ENCODE measurements around the gene PPHLN1.

Gene PPHLN1

DNA sequence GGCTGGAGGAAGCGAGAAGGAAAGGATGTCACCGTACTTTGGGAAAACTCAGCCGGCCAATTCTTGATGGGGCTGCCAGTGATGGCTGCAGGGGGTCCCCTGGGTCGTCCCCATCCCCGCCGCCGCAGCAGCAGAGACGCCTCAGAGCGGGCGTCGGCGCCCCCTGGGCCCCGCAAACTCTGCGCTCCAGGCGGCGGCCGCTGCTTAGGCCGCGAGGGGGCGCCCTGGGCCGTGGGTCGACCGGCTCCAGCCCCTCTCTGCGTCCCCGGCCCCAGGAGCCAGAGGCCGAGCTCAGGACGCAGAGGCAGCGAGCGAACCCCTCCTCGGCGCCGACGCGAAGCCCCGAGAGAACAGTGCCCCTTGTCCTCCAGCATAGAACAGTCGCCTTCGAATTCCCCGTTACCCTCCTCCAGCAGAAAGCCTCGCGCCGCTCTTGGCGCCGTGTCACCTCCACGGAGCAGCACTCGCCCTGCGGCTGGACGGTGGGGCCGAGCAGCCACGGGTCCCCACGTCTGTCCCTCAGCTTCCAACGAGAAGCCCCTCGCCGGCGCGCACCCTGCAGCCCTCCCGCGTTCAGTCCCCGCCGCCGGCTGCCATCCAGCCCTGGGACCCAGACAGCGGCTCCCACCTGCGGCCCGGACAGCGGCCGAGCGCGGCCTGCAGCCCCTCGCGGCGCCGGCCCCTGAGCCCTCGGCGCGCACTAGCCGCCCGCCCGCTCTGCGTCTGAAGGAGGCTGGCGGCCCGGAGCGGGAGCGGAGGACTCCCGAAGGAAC, 157.0 kb downstream of the PPHLN1 start:
- DNase-seq (ENCODE audit: low read depth), result no peak

DNA sequence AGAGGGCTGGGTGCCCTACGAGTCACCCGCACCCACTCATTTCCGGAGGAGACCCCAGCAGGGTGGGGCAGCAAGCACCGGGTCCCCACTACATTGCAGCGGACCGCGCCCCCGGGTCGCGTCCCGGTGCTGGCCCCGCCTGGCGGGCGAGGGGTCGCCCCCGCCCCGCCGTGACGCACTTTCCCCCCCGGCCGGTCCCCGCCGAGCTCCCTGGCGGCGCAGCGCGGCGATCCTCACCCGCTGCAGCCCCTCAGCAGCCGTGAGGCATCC, 157.5 kb downstream of the PPHLN1 start:
- no peak for DNase-seq (ENCODE audit: low read depth)

DNA sequence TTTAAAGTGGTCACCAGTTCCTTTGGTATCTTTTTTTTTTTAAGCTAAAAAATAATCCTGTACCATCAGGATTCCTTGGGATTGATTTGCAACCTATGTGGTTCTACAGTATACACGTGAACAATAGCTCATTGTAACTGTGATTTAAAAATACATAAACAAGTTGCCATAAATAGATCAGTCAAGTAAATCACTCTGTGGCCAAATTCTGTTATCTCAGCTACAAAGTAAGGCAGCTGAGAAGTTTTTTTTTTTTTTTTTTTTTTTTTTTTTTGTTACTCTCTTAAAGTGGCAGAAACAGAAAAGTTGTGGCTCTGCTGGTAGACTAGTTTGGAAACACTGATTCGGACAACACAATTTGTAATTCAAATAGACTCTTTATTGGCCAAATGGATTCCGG, 159.0 kb downstream of the PPHLN1 start:
- DNase-seq (ENCODE audit: low read depth), result no peak

DNA sequence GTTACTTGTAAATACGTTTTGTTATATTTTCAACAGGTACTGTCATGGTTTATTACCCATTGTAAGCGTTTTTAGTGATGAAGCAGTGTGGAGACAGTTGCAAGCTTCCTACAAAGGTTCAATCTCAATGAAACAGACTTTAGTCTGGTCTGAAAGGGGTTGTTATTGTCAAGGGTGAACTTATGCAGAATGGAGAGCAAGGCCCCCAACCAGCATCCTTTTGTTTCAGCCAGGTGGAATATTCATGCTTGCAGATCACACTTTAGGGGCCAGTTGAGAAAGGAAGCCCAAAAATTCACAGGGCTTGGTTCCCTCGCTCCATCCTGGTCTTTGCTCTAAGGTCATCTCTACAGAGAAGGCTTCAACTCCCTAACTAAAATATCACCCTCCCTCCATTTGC, 159.9 kb downstream of the PPHLN1 start:
- DNase-seq (ENCODE audit: low read depth), result no peak

DNA sequence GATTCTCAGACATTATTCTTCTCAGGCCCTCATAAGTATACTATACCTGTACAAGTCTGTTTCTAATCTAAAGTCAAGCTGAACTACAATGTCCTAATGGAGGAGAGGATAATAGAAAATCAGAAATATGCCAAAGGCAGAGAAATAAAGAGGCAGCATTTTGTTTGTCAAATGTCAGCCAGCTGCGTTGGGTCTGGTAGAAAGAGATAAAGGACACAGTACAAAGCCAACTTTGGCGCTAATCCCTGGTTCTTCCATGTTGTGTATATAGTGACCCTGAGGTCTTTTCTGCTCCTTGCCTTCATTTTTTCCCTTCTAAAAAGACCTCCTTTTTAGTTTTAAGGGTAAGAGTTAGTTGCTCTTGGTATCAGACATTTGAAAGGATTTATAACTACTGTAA, 160.4 kb downstream of the PPHLN1 start:
- DNase-seq (ENCODE audit: low read depth), result no peak

DNA sequence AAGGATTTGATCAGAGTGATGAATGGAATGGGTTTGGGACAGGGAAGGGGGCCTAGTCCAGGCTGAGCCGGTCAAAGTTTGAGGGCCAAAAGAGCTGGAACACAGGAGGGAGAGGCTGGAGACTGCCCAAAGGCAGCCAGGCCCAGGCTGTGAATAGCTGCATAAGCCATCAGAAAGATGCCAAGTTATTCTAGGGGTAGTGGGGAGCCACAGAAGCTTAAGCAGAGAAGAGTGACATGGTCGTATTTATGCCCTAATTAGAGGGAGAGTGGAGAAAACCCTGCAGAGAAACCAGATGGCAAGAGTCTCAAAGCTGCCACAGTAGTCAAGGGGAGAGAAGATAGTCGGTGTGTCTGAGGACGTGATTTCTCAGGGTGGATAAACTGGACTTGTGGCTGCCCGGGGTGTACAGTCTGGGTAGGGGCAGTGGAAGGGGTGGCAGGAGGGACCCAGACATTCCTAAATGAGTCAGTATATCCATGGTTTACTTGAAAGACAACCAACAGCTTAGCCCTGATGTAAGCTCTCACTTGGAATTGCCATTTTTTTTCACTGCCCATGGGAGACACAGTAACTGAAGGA, 164.4 kb downstream of the PPHLN1 start:
- DNase-seq (ENCODE audit: low read depth), result no peak
